Sigmoid colon (tissue), 4 donors: ENCODE results near the gene SPARCL1.

ENCODE experiments used
- EP300 ChIP-seq, 4 donors: sonication (generic); formaldehyde crosslinking; IDR thresholded peaks; one replicate each; pipeline ENCODE4 v1.6.1; 2017; ENCODE audit warnings: antibody characterized with exemption in 4 of 4
- POLR2A ChIP-seq, 2 donors: fragments of 450-650 bp; IDR thresholded peaks; one replicate each; pipeline ENCODE4 v1.6.1; 2016; ENCODE audit warnings: antibody characterized with exemption in 2 of 2, mild to moderate bottlenecking in 2 of 2, moderate library complexity in 2 of 2
- POLR2AphosphoS5 ChIP-seq, 4 donors: sonication (generic); formaldehyde crosslinking; IDR thresholded peaks; one replicate each; pipeline ENCODE4 v1.6.1; 2017; ENCODE audit warnings: antibody characterized with exemption in 4 of 4
- TF ChIP-seq, protein P1 (sequence below), 4 experiments: fragments of 450-650 bp in 3 of 4; fragments of 200-600 bp in 1 of 4; IDR thresholded peaks; one replicate each; pipeline ENCODE4 v1.5.1; 2016 to 2019; ENCODE audit warnings: antibody characterized with exemption in 4 of 4, mild to moderate bottlenecking in 3 of 4, moderate library complexity in 2 of 4

- TF ChIP-seq POLR2A (IDR thresholded peaks at IDR 0.05) (no peak), POLR2AphosphoS5 (IDR thresholded peaks at IDR 0.05) (no peak), EP300 (IDR thresholded peaks at IDR 0.05) (no peak)
- TF ChIP-seq, protein P1, sequence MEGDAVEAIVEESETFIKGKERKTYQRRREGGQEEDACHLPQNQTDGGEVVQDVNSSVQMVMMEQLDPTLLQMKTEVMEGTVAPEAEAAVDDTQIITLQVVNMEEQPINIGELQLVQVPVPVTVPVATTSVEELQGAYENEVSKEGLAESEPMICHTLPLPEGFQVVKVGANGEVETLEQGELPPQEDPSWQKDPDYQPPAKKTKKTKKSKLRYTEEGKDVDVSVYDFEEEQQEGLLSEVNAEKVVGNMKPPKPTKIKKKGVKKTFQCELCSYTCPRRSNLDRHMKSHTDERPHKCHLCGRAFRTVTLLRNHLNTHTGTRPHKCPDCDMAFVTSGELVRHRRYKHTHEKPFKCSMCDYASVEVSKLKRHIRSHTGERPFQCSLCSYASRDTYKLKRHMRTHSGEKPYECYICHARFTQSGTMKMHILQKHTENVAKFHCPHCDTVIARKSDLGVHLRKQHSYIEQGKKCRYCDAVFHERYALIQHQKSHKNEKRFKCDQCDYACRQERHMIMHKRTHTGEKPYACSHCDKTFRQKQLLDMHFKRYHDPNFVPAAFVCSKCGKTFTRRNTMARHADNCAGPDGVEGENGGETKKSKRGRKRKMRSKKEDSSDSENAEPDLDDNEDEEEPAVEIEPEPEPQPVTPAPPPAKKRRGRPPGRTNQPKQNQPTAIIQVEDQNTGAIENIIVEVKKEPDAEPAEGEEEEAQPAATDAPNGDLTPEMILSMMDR (IDR thresholded peaks at IDR 0.05), result no peak
Measured at GRCh38 chr4:87451537-87451936, 77.6 kb downstream of the SPARCL1 start.
